Retinal pigment epithelial cell (primary cell): ENCODE measurements around the gene KIF18A.

Experiments
- DNase-seq: peaks from one replicate; pipeline ENCODE4 v3.0.0-alpha.2; 2010; ENCODE audit warnings: low read depth
- H3K4me3 ChIP-seq: 2 replicates; pipeline ENCODE4 v1.5.1; 2011; ENCODE audit warnings: mild to moderate bottlenecking, low read length, control low read depth, moderate library complexity
- TF ChIP-seq, protein P1 (sequence below): conservative IDR thresholded peaks from 2 replicates; pipeline ENCODE4 v1.5.1; 2011; ENCODE audit warnings: low read depth, low read length, control low read depth, inconsistent platforms

Gene KIF18A

DNA sequence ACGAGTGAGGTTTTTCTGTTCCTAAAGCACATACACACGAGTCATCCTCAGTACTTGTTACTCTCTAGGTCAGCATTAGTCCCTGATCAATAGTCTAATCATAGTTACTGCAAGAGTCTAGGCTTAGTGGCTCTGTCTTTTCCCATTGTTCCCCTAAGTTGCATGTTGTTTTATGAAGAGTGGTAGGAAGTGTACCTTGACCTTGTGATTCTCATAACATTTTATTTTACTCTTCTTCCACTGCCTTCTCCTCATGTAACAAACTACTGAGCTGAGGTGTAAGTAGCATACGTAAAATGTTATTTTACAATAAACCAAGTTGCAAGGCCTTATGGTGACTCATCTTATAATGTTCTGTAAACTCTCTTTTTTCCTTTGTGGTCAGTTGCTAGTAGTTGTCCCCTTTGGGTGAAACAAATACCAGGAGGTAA is 15.2 kb upstream of the KIF18A start:
- H3K4me3 ChIP-seq = no peak overlapping the region
- TF ChIP-seq, protein P1, sequence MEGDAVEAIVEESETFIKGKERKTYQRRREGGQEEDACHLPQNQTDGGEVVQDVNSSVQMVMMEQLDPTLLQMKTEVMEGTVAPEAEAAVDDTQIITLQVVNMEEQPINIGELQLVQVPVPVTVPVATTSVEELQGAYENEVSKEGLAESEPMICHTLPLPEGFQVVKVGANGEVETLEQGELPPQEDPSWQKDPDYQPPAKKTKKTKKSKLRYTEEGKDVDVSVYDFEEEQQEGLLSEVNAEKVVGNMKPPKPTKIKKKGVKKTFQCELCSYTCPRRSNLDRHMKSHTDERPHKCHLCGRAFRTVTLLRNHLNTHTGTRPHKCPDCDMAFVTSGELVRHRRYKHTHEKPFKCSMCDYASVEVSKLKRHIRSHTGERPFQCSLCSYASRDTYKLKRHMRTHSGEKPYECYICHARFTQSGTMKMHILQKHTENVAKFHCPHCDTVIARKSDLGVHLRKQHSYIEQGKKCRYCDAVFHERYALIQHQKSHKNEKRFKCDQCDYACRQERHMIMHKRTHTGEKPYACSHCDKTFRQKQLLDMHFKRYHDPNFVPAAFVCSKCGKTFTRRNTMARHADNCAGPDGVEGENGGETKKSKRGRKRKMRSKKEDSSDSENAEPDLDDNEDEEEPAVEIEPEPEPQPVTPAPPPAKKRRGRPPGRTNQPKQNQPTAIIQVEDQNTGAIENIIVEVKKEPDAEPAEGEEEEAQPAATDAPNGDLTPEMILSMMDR = no peak
- no peak for DNase-seq

DNA sequence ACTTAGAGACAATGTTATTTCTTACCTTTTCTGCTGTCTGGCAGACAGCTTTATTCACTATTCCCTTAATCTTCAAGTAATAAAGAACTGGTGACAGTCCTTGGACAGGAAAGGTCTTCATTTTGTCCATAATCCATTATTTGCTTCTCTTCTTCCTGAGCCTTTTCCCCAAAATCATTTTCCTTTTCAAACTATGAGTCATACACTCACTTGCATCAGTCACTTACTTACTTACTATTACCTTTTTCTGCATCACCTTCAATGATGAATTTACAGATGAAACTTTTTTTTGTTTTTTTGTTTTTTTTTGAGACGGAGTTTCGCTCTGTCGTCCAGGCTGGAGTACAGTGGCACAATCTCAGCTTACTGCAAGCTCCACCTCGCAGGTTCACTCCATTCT is 9.8 kb upstream of the KIF18A start:
- TF ChIP-seq, protein P1 = no peak
- H3K4me3 ChIP-seq = no peak overlapping the region
- no peak for DNase-seq

DNA sequence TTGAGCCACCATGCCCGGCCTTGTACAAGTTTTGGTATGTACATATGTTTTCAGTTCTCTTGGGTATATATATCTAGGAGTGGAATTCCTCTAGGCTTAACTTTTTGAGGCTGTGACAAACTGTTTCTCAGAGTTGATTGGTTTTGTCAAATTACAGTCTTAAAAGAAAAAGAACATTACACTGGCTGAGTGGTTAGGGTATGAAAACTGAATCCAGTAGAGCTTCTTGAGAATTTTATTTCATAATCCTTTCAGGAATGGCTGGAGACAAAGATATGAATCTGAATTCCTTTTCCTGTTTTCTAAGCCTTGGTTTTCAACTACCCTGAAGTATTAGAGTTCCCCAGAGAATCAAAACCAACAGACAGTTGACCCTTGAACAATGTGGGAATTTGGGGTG is 6.8 kb upstream of the KIF18A start:
- H3K4me3 ChIP-seq = no peak overlapping the region
- peak; percentile 93 for DNase-seq
- TF ChIP-seq, protein P1 = no peak

DNA sequence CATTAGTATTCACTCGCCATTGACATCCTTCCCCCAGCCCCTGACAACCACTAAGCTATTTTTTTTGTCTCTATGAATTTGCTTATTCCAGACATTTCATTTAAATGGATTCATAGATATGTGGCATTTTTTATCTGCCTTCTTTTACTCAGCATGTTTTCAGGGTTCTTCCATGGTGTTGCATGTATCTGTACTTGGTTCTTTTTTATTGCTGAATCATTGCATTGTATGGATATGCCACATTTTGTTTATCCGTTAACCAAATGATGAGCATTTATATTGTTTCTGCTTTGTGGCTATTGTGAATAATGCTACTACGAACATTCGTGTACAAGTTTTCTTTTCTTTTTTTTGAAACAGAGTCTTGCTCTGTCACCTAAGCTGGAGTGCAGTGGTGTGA is 6.2 kb upstream of the KIF18A start:
- no peak overlapping the region for H3K4me3 ChIP-seq
- TF ChIP-seq, protein P1 = no peak
- DNase-seq = no peak

DNA sequence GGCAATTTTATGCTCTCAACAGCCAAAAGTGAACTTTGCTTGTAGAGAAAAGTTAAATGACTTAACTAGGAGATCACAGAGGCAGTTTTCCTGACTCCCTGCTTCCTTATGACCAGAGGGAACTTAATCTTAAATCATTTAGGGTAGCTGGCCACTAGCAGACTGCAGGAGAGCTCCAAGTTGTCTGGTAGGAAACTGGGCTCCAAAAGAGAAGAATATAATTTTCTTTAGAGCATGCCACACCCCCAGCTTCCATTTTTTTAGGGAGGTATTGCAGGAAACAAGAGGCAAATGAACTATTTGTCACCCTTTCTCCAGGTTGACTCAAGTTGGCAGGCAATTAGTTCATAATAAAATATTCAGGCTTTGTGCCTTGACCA is 2.9 kb upstream of the KIF18A start:
- no peak for DNase-seq
- TF ChIP-seq, protein P1 = no peak
- peak overlapping the region; percentile 78 for H3K4me3 ChIP-seq

DNA sequence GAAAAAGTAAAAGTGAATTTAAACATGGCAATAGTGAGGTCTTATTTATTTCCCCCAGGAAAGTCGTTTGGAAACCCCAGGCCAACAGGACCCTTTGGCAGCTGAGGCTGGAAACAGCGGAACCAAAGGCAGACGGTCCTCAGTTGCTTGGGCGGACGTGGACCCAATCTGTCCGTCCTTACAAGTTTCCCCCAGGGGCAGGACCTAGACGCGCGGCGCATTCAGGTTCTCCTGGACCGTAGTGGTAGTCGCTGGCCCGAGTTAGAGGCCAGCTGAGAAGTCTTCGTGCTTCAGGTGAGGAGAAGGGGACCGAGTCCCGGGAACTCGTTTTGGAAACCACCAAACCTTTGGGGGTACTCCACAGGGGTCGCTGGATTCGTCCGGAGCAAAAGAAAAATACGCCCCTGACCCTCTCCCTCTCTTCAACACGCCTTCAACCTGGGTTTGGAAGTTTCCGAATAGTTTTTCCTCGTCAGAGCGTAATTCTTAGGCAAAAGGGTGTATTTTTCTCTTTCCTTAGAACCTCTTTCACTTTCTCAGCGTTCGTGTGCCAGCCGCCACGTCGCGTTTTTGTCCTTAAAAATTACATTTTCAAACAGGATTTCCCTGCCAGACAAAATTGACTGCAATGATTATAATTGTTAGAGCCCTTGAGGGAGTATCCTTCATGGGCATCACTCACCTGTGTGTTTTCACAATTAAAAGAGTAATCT is 2.3 kb upstream of the KIF18A start:
- TF ChIP-seq, protein P1 = peak; percentile 2
- no peak for DNase-seq
- H3K4me3 ChIP-seq = peak overlapping the region; percentile 78

DNA sequence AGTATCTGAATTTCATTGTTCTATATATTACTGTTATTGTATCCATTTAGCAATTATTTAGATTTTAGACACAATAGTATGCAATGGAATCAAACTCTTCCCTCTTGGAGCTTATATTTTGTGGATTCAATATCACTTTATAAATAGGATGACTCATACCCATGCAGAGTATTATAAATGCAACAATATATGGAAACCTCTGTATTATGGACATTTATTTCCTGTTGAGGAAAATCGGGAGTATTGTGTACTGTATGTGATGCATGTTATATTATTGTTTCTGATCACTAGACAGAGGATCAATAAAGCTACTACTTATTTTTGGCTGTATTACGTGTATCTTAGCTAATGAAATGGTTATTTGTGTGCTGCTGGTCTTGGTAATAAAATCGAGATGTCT is 1.0 kb upstream of the KIF18A start:
- DNase-seq = no peak
- TF ChIP-seq, protein P1 = no peak
- H3K4me3 ChIP-seq = peak overlapping the region; percentile 65
